HG02840 (cell line): Measurements from ENCODE around the gene DDX27.

Source experiments
- ATAC-seq: cut with Tn5 transposase; IDR thresholded peaks from one replicate; pipeline ENCODE4 v1.9.1; 2021; ENCODE audit warnings: mild to moderate bottlenecking, moderate library complexity, moderate number of reproducible peaks; ENCODE audit not compliant: unreplicated experiment, low FRiP score

DDX27 gene

GRCh38 chr20:49247169-49247723 lies 28.0 kb downstream of the DDX27 start:
- ATAC-seq = no peak

- ATAC-seq = no peak
Observed at GRCh38 chr20:49247792-49248191, 28.6 kb downstream of the DDX27 start.

GRCh38 chr20:49248301-49248700 lies 29.1 kb downstream of the DDX27 start:
- ATAC-seq = no peak

- no peak for ATAC-seq
Observed at GRCh38 chr20:49248879-49249665, 29.9 kb downstream of the DDX27 start.

- ATAC-seq = no peak
Observed at GRCh38 chr20:49252556-49253350, 33.5 kb downstream of the DDX27 start.

- ATAC-seq = no peak
Observed at GRCh38 chr20:49256261-49256660, 37.0 kb downstream of the DDX27 start.

GRCh38 chr20:49259284-49259683 lies 40.1 kb downstream of the DDX27 start:
- ATAC-seq = no peak

GRCh38 chr20:49259799-49260198 lies 40.6 kb downstream of the DDX27 start:
- ATAC-seq = no peak

- ATAC-seq = no peak
Observed at GRCh38 chr20:49260218-49260617, 41.0 kb downstream of the DDX27 start.

GRCh38 chr20:49261173-49261572 lies 42.0 kb downstream of the DDX27 start:
- ATAC-seq = no peak

- no peak for ATAC-seq
Observed at GRCh38 chr20:49262444-49262843, 43.2 kb downstream of the DDX27 start.

GRCh38 chr20:49267327-49267726 lies 48.1 kb downstream of the DDX27 start:
- ATAC-seq = no peak

- ATAC-seq = no peak
Observed at GRCh38 chr20:49268600-49269365, 49.6 kb downstream of the DDX27 start.

GRCh38 chr20:49270177-49270576 lies 51.0 kb downstream of the DDX27 start:
- no peak for ATAC-seq

GRCh38 chr20:49270736-49271135 lies 51.5 kb downstream of the DDX27 start:
- ATAC-seq = no peak

GRCh38 chr20:49272654-49273053 lies 53.4 kb downstream of the DDX27 start:
- no peak for ATAC-seq

- ATAC-seq = no peak
Observed at GRCh38 chr20:49273696-49274277, 54.6 kb downstream of the DDX27 start.

GRCh38 chr20:49275216-49275615 lies 56.0 kb downstream of the DDX27 start:
- ATAC-seq = no peak

GRCh38 chr20:49275636-49276035 lies 56.4 kb downstream of the DDX27 start:
- no peak for ATAC-seq
